ENCODE results near the gene NFATC4. TPM values are rescaled to one million over a fixed set of nuclear protein-coding genes. Genes with fewer than 3 reads are reported as not detected.

The NFATC4 gene
- total RNA-seq, 2 donors from 2014 or later, result 62.0 to 84.5 TPM

GRCh38 chr14:24334431-24335291, 33.3 kb upstream of the NFATC4 start, which contains the start of gene ADCY4:
Gene ADCY4, minus strand, starts transcription at chr14:24335071. Its CDS starts 419 bp downstream, at chr14:24334652.
- Histone ChIP-seq H3K4me1 (ENCODE audit: control insufficient read depth in 1 of 2, low read depth in 2 of 2) (peaks cover 22 to 36% of the 10 kb centered on the region in 2 donors), H3K27ac (no peak within 1 kb of the TSS), H3K27me3 (replicated peaks; ENCODE audit: insufficient read depth) (peaks cover 3% of the 10 kb centered on the region), H3K9me3 (no peaks in the 10 kb centered on the region), H3K36me3 (no peaks in the 10 kb centered on the region), H3K4me3 (peak within 1 kb of the TSS; percentile 64)
- DNase-seq (ENCODE audit: low spot score), result no peak
- no peak for TF ChIP-seq CTCF (IDR thresholded peaks at IDR 0.05)
- no peak for ATAC-seq (ENCODE audit: insufficient number of reproducible peaks, low FRiP score, low read depth)

- Histone ChIP-seq H3K4me1 (ENCODE audit: control insufficient read depth in 1 of 2, low read depth in 2 of 2) (peaks cover 22 to 36% of the 10 kb centered on the region in 2 donors), H3K9me3 (no peaks in the 10 kb centered on the region), H3K4me3 (no peak overlapping the region), H3K36me3 (no peaks in the 10 kb centered on the region), H3K27me3 (replicated peaks; ENCODE audit: insufficient read depth) (peaks cover 3% of the 10 kb centered on the region), H3K27ac (no peak overlapping the region)
- DNase-seq (ENCODE audit: low spot score), result no peak
- no peak for ATAC-seq (ENCODE audit: insufficient number of reproducible peaks, low FRiP score, low read depth)
- no peak for TF ChIP-seq CTCF (IDR thresholded peaks at IDR 0.05)
These were observed 32.4 kb upstream of the NFATC4 start for GRCh38 chr14:24335461-24336171.

- TF ChIP-seq CTCF (IDR thresholded peaks at IDR 0.05), result no peak
- Histone ChIP-seq H3K9me3 (no peaks in the 10 kb centered on the region), H3K4me3 (no peak overlapping the region), H3K36me3 (no peaks in the 10 kb centered on the region), H3K27ac (no peak overlapping the region), H3K27me3 (replicated peaks; ENCODE audit: insufficient read depth) (peaks cover 3% of the 10 kb centered on the region), H3K4me1 (ENCODE audit: control insufficient read depth in 1 of 2, low read depth in 2 of 2) (peaks cover 21 to 28% of the 10 kb centered on the region in 2 donors)
- no peak for ATAC-seq (ENCODE audit: insufficient number of reproducible peaks, low FRiP score, low read depth)
- DNase-seq (ENCODE audit: low spot score), result no peak
These were observed 30.7 kb upstream of the NFATC4 start for GRCh38 chr14:24337144-24337823.

- no peak for TF ChIP-seq CTCF (IDR thresholded peaks at IDR 0.05)
- no peak for ATAC-seq (ENCODE audit: insufficient number of reproducible peaks, low FRiP score, low read depth)
- Histone ChIP-seq H3K36me3 (no peaks in the 10 kb centered on the region), H3K27ac (no peak overlapping the region), H3K27me3 (replicated peaks; ENCODE audit: insufficient read depth) (peaks cover 3% of the 10 kb centered on the region), H3K4me1 (ENCODE audit: control insufficient read depth in 1 of 2, low read depth in 2 of 2) (peaks cover 16 to 23% of the 10 kb centered on the region in 2 donors), H3K4me3 (no peak overlapping the region), H3K9me3 (no peaks in the 10 kb centered on the region)
- no peak for DNase-seq (ENCODE audit: low spot score)
These were observed 30.2 kb upstream of the NFATC4 start for GRCh38 chr14:24337824-24338175.

- H3K4me3 ChIP-seq, result peak overlapping the region; percentile 61
- ATAC-seq (ENCODE audit: insufficient number of reproducible peaks, low FRiP score, low read depth), result no peak
These were observed 29.1 kb upstream of the NFATC4 start for GRCh38 chr14:24338843-24339242.

More at GRCh38 chr14:24338843-24339242, 29.1 kb upstream of the NFATC4 start:
- Histone ChIP-seq H3K4me1 (ENCODE audit: control insufficient read depth in 1 of 2, low read depth in 2 of 2) (peaks cover 10 to 13% of the 10 kb centered on the region in 2 donors), H3K36me3 (no peaks in the 10 kb centered on the region), H3K27ac (no peak overlapping the region), H3K9me3 (no peaks in the 10 kb centered on the region), H3K27me3 (replicated peaks; ENCODE audit: insufficient read depth) (peaks cover 3% of the 10 kb centered on the region)
- DNase-seq (ENCODE audit: low spot score), result no peak
- TF ChIP-seq CTCF (IDR thresholded peaks at IDR 0.05), result no peak

Measured in thoracic aorta (tissue), 2 donors.